NB4 (cell line): ENCODE measurements around the gene FBXW5.

Source experiments
- CTCF ChIP-seq: IDR thresholded peaks from one replicate; pipeline ENCODE4 v1.5.1; 2012; ENCODE audit warnings: low read depth, low read length
- MYC ChIP-seq: IDR thresholded peaks from 2 replicates; pipeline ENCODE4 v1.6.1; 2011; ENCODE audit warnings: low read depth, low read length

DNA sequence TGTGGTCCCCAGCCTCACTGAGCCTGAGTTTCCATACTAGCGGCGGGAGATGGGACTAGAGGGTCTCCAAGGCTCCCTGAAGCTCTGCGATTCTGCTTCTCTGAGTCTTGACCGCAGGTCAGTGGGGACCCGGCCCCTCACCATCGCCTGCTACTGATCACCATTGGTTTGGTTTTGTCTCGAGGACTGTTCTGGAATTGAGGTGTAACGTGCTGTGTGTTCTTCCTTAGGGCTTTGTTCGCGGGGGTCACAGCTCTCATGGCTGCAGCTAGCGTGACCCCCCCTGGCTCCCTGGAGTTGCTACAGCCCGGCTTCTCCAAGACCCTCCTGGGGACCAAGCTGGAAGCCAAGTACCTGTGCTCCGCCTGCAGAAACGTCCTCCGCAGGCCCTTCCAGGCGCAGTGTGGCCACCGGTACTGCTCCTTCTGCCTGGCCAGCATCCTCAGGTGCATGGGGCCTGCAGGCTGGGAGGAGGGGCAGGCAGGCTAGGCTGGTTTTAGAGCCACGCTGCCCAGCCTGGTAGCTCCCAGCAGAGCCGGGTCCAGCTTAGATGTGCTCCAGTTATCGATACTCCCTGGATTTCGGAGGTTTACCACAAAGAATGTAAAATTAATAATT, 45.9 kb downstream of the FBXW5 start:
- TF ChIP-seq CTCF (no peak), MYC (no peak)
